RPMI8226 (cell line): ENCODE data around the gene NTMT1.
"Not testable (repeated sequence)": the region's sequence is repeated elsewhere in the genome, so short reads cannot be mapped to it uniquely, and the experiment has no call there.

ENCODE experiments used
- DNase-seq: peaks from one replicate; pipeline ENCODE4 v3.0.0-alpha.2; 2015

NTMT1 gene

GRCh38 chr9:129615407-129616285 lies 10.3 kb upstream of the NTMT1 start:
- DNase-seq: no peak

- DNase-seq: peak; percentile 62
Observed at GRCh38 chr9:129617167-129617566, 8.8 kb upstream of the NTMT1 start.

DNA sequence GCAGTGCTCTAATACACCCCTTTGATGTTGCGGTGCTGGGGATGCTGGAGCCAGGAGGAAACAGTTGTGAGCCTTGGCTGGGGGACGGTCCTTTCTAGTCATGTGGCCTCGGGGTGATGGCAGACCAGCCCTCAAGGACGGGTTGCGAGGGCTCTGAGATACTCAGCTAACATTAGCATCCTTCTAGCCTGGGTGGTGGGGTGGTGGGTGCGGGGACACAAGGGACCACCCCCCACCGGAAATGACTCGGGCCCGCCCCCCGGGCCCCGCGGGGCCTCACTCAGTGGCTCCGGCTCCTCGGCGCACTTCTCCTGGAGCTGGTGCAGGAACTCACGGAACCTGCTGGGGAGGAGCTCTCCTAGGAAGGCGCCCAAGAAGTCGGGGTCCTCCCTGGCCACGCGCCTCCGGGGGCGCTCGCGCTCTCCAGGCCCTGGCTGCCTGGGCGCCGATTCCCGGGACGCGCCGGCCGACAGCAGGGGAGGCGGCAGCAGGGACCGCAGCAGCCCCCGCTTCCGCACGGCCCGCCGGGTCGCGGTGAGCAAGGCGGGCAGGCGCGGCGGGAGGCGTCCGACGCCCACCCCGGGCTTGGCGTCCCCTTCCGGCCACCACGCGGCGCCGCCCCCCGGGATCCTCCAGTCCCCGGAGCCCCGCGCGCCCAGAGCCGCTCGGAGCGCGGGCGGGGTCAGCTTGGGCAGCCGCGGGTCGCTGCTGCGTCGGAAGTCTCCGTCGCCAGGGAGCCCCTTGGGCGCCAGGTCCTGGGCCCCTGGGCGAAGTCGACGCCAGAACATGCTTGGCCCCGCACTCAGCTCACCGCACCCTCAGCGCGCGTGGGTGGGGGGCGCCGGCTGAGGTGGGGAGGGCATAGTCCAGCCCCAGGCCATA lies 5.9 kb upstream of the NTMT1 start:
- DNase-seq: no peak

GRCh38 chr9:129620669-129621295 lies 5.2 kb upstream of the NTMT1 start, which contains the start of gene C9orf50:
Gene C9orf50, minus strand, starts transcription at chr9:129621101. Its CDS starts 527 bp downstream, at chr9:129620574.
- no peak for DNase-seq

GRCh38 chr9:129623331-129623730 lies 2.6 kb upstream of the NTMT1 start:
- no peak for DNase-seq

DNA sequence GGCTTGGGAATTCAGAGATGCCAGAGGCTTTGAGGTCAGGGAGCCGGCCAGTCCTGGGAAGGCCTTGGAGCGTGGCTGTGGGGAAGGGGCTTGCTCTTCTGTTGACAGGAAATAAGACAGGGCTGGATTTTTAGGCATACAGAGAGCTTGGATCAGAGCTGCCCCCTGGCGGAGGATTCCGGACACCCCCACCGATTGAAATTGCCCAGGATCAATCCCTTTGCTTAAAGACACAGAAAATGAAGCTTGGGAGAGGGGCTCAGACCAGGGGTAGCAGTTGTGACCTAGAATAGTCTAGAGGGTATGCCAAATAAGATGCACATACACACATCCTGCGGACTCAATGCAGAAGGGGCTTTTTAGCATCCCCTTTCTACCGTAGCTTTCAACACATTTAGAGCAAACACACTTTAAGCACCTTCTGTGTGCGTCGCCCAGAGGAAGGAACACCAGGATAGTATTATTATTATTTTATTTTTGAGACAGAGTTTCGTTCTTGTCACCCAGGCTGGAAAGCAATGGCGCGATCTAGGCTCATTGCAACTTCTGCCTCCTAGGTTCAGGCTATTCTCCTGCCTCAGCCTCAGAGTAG lies 1.7 kb upstream of the NTMT1 start:
- DNase-seq: peak; percentile 83

- peak; percentile 74 for DNase-seq
Observed at GRCh38 chr9:129624947-129625346, 1.0 kb upstream of the NTMT1 start.

- peak; percentile 76 for DNase-seq
Observed at GRCh38 chr9:129626625-129627284, 792 bp downstream of the NTMT1 start.

GRCh38 chr9:129627556-129628440 lies 1.8 kb downstream of the NTMT1 start:
- no peak for DNase-seq

- DNase-seq: no peak
Observed at GRCh38 chr9:129628709-129629108, 2.7 kb downstream of the NTMT1 start.

DNA sequence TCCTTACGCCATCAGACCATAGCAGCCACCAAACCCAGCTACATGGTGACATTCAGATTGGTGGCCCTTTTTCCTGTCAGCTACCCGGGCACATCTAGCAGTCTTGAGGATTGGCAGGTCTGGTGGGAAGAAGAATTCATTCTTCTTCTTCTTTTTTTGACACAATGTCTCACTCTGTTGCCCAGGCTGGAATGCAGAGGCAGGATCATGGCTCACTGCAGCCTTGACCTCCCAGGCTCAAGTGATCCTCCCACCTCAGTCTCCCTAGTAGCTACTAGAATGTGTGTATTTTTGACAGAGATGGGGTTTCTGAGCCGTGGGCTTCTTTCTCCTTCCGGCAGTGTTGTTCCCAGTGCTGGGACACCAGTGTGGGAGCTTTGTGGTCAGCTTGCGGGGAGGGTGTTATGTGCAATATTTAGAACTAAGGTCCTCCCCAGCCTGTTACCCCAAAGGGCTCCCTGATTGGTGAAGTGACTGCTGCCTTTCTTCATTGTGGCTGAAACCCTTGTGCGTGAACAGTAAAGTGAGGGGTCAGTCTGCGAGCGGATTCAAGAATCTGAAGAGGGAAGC lies 3.4 kb downstream of the NTMT1 start:
- no peak for DNase-seq

- no peak for DNase-seq
Observed at GRCh38 chr9:129630967-129631673, 5.2 kb downstream of the NTMT1 start.

DNA sequence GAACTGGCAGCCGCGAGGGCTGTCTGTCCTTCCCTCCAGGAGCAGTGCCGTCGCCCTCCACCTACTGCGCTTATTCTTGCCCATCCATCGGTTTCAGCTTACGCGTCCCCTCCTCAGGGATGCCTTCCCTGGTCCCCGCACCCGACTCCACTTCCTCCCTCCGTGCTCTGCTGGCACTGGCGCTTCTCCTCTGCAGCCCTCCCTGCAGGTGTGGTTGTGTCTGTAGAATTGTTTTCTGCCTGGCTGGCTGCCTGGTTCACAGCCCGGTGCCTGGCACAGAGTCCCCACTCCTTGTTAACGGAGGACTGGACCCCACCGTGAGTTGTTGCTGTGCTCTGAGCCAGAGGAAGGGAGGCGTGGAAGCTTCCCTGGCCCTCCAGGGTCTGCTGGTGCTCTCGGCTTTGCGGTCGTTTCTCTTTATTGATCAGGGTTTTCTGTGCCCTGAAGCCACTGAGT lies 5.7 kb downstream of the NTMT1 start:
- DNase-seq: no peak

GRCh38 chr9:129632460-129632859 lies 6.5 kb downstream of the NTMT1 start:
- no peak for DNase-seq

- no peak for DNase-seq
Observed at GRCh38 chr9:129633207-129633606, 7.2 kb downstream of the NTMT1 start.

DNA sequence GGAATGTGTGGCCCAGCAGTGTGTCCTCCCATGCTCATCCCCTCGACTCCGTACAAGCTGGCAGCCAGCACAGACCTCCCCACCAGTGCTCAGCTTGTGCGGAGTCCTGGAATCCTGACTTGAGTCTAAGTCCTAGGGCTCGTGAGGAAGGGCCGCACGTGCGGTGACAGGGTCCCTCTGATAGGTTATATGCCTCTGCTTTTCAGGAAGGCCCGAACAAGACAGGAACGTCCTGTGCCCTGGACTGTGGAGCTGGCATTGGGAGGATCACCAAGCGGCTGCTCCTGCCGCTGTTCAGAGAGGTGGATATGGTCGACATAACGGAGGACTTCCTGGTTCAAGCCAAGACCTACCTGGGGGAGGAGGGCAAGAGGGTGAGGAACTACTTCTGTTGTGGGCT lies 7.9 kb downstream of the NTMT1 start:
- no peak for DNase-seq

- no peak for DNase-seq
Observed at GRCh38 chr9:129635099-129636065, 9.4 kb downstream of the NTMT1 start.

DNA sequence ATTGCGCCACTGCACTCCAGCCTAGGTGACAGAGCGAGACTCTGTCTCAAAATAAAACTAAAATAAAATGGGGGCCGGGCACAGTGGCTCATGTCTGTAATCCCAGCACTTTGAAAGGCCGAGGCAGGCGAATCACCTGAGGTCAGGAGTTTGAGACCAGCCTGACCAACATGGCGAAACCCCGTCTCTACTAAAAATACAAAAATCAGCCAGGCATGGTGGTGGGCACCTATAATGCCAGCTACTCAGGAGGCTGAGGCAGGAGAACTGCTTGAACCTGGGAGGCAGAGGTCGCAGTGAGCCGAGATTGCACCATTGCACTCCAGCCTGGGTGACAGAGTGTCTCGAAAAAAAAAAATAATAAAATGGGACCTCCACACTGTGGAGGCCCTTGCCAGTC lies 10.4 kb downstream of the NTMT1 start:
- not testable (repeated sequence) for DNase-seq

GRCh38 chr9:129637102-129637501 lies 11.1 kb downstream of the NTMT1 start:
- no peak for DNase-seq
